IPS-18c (cell line): ENCODE measurements around the gene FAAH.
A peak's percentile ranks its signal among the peaks of the same experiment; 100 is the strongest.
"Not testable (repeated sequence)": the region's sequence is repeated elsewhere in the genome, so short reads cannot be mapped to it uniquely, and the experiment has no call there.

Source experiments
- H3K4me3 ChIP-seq: 2 replicates; pipeline ENCODE4 v1.7.0; 2013; ENCODE audit warnings: low read depth, mild to moderate bottlenecking, low read length, moderate library complexity; ENCODE audit not compliant: insufficient read depth
- H3K9me3 ChIP-seq: one replicate; pipeline ENCODE4 v1.6.1; 2013; ENCODE audit warnings: mild to moderate bottlenecking, low read length, moderate library complexity; ENCODE audit not compliant: control insufficient read depth, insufficient read depth

FAAH gene

GRCh38 chr1:46394108-46394871 is at the start of gene FAAH:
FAAH (plus strand) TSS chr1:46394317; CDS start chr1:46394349, 32 bp downstream.
- H3K4me3 ChIP-seq: peak within 1 kb of the TSS; percentile 79
- peaks cover 10% of the 10 kb centered on the region for H3K9me3 ChIP-seq

- Histone ChIP-seq H3K4me3 (no peak overlapping the region), H3K9me3 (no peaks in the 10 kb centered on the region)
Observed at GRCh38 chr1:46344481-46344880, 49.6 kb upstream of the FAAH start.

- no peak overlapping the region for H3K4me3 ChIP-seq
- no peaks in the 10 kb centered on the region for H3K9me3 ChIP-seq
Observed at GRCh38 chr1:46345281-46345680, 48.8 kb upstream of the FAAH start.

- Histone ChIP-seq H3K4me3 (no peak overlapping the region), H3K9me3 (no peaks in the 10 kb centered on the region)
Observed at GRCh38 chr1:46352363-46352762, 41.8 kb upstream of the FAAH start.

DNA sequence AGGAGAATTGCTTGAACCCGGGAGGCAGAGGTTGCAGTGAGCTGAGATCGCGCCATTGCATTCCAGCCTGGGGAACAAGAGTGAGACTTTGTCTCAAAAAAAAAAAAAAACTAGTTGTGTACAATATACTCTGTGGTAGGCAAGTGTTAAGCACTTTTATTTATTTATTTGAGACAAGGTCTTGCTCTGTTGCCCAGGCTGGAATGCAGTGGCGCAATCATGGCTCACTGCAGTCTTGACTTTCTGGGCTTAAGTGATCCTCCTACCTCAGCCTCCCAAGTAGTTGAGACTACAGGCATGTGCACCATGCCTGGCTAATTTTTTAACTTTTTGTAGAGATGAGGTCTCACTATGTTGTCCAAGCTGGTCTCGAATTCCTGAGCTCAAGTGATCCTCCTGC is 38.2 kb upstream of the FAAH start:
- H3K4me3 ChIP-seq, H3K9me3 ChIP-seq: not testable (repeated sequence)

DNA sequence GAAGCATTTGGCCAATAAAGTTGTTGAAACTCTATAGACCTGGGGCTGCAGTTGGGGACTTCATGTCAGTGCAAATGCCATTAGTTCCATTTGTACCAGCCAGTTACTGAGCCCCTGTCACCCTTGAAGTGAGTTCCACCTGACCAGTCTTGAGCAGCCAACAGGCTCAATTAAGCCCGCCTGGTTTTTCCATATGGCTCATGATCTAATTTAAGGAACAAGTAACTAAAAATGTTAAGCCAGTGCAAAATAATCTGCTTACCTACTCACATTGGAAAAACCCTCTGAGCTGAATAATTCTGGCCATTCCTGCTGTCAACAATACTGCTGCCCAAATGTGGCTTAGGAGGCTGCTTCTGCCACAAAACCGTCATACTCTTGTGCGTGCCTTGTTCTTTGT is 32.0 kb upstream of the FAAH start:
- H3K4me3 ChIP-seq: no peak overlapping the region
- no peaks in the 10 kb centered on the region for H3K9me3 ChIP-seq

DNA sequence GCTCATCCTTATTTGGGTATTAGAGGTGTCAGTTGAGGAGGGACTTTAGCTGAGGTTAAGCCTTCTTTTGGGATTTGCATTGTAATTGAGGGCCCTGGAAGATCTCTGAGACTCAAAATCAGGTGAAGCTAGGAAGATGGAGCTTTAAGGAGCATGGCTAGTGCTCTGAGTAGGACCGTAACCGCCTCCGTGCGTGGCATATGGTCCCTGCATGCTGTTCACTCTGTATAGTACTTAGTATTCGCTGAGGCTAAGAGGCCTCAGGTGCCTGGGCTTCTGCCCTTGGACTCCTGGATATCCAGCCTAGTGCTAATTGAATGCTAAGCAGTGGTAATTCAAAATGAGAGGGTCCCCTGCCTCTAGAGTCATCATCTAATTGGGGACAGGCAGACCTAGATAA is 31.0 kb upstream of the FAAH start:
- H3K4me3 ChIP-seq: no peak overlapping the region
- no peaks in the 10 kb centered on the region for H3K9me3 ChIP-seq

DNA sequence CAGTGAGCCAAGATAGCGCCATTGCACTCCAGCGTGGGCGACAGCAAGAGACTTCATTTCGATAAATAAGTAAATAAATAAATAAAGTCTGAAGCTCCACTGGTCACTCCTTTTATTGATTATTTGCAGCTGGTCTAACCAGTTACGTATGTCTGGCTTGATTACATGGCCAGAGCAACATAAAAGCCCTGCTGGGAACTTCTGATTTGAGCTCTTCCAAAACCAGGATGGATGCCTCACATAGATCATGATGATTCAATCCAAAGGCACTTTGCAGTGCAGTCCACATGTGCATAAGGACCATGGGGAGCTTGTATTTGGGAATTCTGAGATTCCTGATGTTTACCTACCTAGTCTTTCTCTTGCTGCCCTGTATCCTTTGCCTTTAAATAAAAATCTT is 29.5 kb upstream of the FAAH start:
- Histone ChIP-seq H3K4me3 (no peak overlapping the region), H3K9me3 (no peaks in the 10 kb centered on the region)

- not testable (repeated sequence) for H3K9me3 ChIP-seq, H3K4me3 ChIP-seq
Observed at GRCh38 chr1:46365796-46366195, 28.3 kb upstream of the FAAH start.

- Histone ChIP-seq H3K4me3 (no peak overlapping the region), H3K9me3 (no peaks in the 10 kb centered on the region)
Observed at GRCh38 chr1:46367072-46367471, 27.0 kb upstream of the FAAH start.

- H3K4me3 ChIP-seq, H3K9me3 ChIP-seq: not testable (repeated sequence)
Observed at GRCh38 chr1:46367701-46368100, 26.4 kb upstream of the FAAH start.

- H3K9me3 ChIP-seq: no peaks in the 10 kb centered on the region
Observed at GRCh38 chr1:46368791-46369190, 25.3 kb upstream of the FAAH start.

GRCh38 chr1:46369542-46370213 is 24.4 kb upstream of the FAAH start:
- H3K4me3 ChIP-seq: no peak overlapping the region
- H3K9me3 ChIP-seq: no peaks in the 10 kb centered on the region

More at GRCh38 chr1:46368791-46369190, 25.3 kb upstream of the FAAH start:
- H3K4me3 ChIP-seq: no peak overlapping the region

GRCh38 chr1:46370214-46370633 is 23.9 kb upstream of the FAAH start:
- H3K4me3 ChIP-seq: peak overlapping the region; percentile 9; the same call in 1 of the 2 replicates

DNA sequence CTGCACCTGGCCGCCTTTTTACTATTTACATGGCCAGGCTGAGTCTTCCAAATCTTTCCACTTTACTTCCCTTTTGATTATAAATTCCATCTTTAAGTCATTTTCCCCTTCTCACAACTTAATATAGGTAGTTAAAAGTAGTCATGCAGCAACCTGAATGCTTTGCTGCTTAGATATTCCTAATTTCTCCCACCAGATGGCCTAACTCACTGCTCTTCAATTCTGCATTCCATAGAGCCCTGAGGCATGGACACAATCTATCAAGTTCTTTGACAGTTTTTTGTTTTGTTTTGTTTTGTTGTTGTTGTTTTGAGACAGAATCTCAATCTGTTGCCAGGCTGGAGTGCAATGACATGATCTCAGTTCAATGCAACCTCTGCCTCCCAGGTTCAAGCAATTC is 21.7 kb upstream of the FAAH start:
- Histone ChIP-seq H3K9me3 (no peaks in the 10 kb centered on the region), H3K4me3 (no peak overlapping the region)

More at GRCh38 chr1:46370214-46370633, 23.9 kb upstream of the FAAH start:
- H3K9me3 ChIP-seq: no peaks in the 10 kb centered on the region

- no peak overlapping the region for H3K4me3 ChIP-seq
- H3K9me3 ChIP-seq: no peaks in the 10 kb centered on the region
Observed at GRCh38 chr1:46379996-46380395, 14.1 kb upstream of the FAAH start.

DNA sequence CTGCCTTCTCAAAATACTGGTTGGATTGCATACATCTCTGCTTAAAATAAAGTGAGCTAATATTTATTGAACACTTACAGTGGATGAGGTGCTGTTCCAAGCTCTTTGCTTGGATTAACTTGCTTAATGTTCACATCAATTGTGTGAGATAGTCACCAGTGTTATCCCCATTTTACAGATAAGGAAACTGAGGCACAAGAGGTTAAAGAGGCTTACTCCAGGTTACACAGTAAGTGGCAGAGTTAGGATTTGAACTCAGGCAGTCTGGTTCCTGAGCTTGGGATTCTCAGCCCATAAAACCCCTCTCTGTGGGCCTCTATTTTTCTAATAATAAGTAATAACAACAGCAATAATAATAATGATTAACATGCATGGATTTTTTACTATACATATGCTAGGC is 13.6 kb upstream of the FAAH start:
- Histone ChIP-seq H3K9me3 (peaks cover under 1% of the 10 kb centered on the region), H3K4me3 (no peak overlapping the region)

DNA sequence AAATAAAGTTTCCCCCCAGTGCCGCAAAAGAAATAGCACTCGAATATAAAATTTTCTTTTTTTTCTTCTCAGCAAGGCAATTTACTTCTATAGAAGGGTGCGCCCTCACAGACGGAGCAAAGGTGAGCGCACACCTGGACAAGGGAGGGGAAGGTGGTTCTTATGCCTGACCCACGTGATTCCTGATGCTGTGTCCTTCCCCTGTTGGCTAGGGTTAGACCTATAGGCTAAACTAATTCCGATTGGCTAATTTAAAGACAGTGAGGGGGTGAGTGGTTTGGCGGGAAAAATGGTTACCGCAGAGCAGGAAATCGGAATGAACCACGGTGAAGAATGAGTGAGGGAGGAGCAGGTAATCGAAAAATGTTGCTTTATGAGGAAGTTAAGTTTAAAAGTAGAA is 607 bp upstream of the FAAH start:
- Histone ChIP-seq H3K9me3 (peaks cover 10% of the 10 kb centered on the region), H3K4me3 (no peak overlapping the region)
